GM10266 (cell line): ENCODE measurements around the gene TACSTD2.
"Not testable (repeated sequence)": the region's sequence is repeated elsewhere in the genome, so short reads cannot be mapped to it uniquely, and the experiment has no call there.

Experiments used
- DNase-seq: peaks from one replicate; pipeline ENCODE4 v3.0.0; 2012; ENCODE audit errors: extremely low spot score
- TF ChIP-seq, protein P1 (sequence below): IDR thresholded peaks from 2 replicates; pipeline ENCODE4 v1.5.1; 2012; ENCODE audit warnings: mild to moderate bottlenecking, low read depth; ENCODE audit not compliant: control insufficient read depth, insufficient read depth; ENCODE audit errors: missing control alignments

Gene TACSTD2

DNA sequence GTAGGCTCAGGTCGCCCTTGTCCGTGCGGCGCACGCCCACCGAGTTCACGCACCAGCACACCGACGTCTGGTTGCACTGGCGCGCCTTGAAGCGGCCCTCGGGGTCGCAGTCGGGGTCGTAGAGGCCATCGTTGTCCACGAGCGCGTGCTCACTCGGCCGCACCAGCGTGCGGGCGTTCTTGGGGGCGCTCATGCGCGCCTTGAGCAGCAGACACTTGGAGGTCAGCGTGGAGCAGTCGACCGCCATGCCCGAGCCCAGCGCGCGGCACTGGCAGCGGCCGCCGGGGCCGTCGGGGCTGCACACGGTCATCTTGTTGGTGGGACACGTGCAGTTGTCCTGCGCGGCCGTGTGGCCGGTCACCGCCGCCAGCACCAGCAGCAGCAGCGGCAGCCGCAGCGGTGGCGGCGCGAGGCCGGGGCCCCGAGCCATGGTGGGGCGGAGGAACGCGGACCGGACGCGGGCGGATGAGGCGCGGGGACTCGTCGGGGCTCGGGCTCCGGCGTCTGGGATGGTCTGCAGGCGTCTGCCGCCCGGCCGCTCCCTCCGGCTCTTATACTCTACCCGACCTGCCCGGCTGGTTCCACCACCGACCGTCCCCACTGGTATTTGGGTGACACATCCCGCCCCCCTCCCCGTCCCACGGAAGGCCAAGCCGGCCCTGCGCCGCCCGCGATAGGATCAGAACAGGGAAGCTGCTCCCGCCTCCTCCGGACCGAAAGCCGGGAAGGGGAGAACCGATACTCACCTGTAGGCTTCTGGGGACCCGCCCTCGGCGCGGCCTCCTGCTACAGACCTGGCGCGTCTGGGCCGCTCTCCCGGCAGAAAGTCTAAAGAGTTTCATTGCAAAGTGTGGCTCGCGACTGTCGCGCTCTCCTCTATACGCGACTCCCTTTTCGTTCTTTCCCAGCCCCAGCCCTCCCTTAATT is at the start of gene TACSTD2:
Gene TACSTD2 (minus strand): TSS at position 526 of the 927 bp plus-strand sequence. CDS start 96 bp downstream, at position 430.
- DNase-seq = no peak
- TF ChIP-seq, protein P1, sequence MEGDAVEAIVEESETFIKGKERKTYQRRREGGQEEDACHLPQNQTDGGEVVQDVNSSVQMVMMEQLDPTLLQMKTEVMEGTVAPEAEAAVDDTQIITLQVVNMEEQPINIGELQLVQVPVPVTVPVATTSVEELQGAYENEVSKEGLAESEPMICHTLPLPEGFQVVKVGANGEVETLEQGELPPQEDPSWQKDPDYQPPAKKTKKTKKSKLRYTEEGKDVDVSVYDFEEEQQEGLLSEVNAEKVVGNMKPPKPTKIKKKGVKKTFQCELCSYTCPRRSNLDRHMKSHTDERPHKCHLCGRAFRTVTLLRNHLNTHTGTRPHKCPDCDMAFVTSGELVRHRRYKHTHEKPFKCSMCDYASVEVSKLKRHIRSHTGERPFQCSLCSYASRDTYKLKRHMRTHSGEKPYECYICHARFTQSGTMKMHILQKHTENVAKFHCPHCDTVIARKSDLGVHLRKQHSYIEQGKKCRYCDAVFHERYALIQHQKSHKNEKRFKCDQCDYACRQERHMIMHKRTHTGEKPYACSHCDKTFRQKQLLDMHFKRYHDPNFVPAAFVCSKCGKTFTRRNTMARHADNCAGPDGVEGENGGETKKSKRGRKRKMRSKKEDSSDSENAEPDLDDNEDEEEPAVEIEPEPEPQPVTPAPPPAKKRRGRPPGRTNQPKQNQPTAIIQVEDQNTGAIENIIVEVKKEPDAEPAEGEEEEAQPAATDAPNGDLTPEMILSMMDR = no peak

DNA sequence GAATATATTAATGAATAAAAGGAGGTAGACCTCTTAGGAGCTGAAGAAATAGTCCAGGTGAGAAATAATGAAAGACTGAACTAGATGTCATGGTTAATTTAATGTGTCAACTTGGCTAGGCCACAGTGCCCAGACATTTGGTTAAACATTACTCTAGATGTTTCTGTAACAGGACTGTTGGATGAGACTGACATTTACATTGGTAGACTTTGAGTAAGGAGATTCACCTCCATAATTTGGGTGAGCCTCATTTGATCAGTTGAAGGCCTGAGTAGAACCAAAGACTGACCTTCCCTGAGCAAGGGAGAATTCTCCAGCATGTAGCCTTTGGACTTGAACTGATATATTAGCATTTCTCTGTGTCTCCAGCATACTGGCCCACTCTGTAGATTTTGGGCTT is 49.2 kb upstream of the TACSTD2 start:
- TF ChIP-seq, protein P1 = no peak
- no peak for DNase-seq

GRCh38 chr1:58623259-58623658 is 46.2 kb upstream of the TACSTD2 start:
- DNase-seq = not testable (repeated sequence)

DNA sequence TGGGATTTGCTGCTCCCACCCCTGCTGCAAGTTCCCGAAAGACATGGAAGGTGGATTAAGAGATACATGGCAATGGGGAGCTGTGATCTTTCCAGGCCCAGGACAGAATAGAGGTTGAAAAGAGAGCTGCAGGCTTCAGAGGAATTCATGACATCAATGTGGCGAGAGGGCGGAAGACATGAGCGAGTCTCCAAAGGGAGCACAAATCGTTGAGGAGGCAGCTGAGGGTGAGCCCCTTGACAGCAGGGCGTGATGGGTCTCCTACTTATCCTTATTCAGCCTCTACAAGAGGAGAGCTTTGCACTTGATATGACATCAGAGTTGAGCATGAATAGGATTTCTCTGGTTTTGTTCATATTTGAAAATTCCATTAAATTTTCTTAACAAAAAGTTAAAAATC is 45.5 kb upstream of the TACSTD2 start:
- no peak for DNase-seq

GRCh38 chr1:58621391-58621790 is 44.3 kb upstream of the TACSTD2 start:
- no peak for DNase-seq
- TF ChIP-seq, protein P1 = no peak

More for the DNA sequence above, 45.5 kb upstream of the TACSTD2 start:
- TF ChIP-seq, protein P1 = no peak

- TF ChIP-seq, protein P1 = no peak
- DNase-seq = no peak
Observed at GRCh38 chr1:58620926-58621325, 43.9 kb upstream of the TACSTD2 start.

- TF ChIP-seq, protein P1 = no peak
- no peak for DNase-seq
Observed at GRCh38 chr1:58620259-58620658, 43.2 kb upstream of the TACSTD2 start.
